Effector memory CD4-positive, alpha-beta T cell (primary cell): ENCODE measurements around the gene ACSF3.
"Not testable (repeated sequence)": the region's sequence is repeated elsewhere in the genome, so short reads cannot be mapped to it uniquely, and the experiment has no call there.

Source experiments
- DNase-seq, 3 donors: peaks; one replicate each; pipeline ENCODE4 v3.0.0-alpha.2; 2020
- H3K27ac ChIP-seq: 2 replicates; pipeline ENCODE4 v1.7.0; 2013; ENCODE audit warnings: mild to moderate bottlenecking, low read length, moderate library complexity; ENCODE audit not compliant: insufficient read depth, poor library complexity, severe bottlenecking
- H3K27me3 ChIP-seq: replicated peaks from 2 replicates; pipeline ENCODE4 v1.7.0; 2013; ENCODE audit warnings: mild to moderate bottlenecking, low read length; ENCODE audit not compliant: insufficient read depth, control insufficient read depth, poor library complexity, severe bottlenecking
- H3K36me3 ChIP-seq: 2 replicates; pipeline ENCODE4 v1.7.0; 2013; ENCODE audit warnings: mild to moderate bottlenecking, low read length, moderate library complexity; ENCODE audit not compliant: control insufficient read depth, insufficient read depth
- H3K4me1 ChIP-seq: 2 replicates; pipeline ENCODE4 v1.7.0; 2013; ENCODE audit warnings: low read length, mild to moderate bottlenecking; ENCODE audit not compliant: control insufficient read depth, insufficient read depth, poor library complexity, severe bottlenecking
- H3K4me3 ChIP-seq: 2 replicates; pipeline ENCODE4 v1.7.0; 2013; ENCODE audit warnings: low read length, low read depth, mild to moderate bottlenecking; ENCODE audit not compliant: insufficient read depth, poor library complexity, severe bottlenecking
- H3K9me3 ChIP-seq: 2 replicates; pipeline ENCODE4 v1.7.0; 2013; ENCODE audit warnings: mild to moderate bottlenecking, low read length, moderate library complexity; ENCODE audit not compliant: control insufficient read depth

ACSF3 gene

GRCh38 chr16:89073346-89074071 is 20.1 kb upstream of the ACSF3 start:
- H3K36me3 ChIP-seq = no peaks in the 10 kb centered on the region
- H3K4me3 ChIP-seq = no peak overlapping the region
- H3K4me1 ChIP-seq = no peaks in the 10 kb centered on the region
- H3K27me3 ChIP-seq = no peaks in the 10 kb centered on the region
- H3K9me3 ChIP-seq = no peaks in the 10 kb centered on the region
- no peak overlapping the region for H3K27ac ChIP-seq
- no peak for DNase-seq

- H3K36me3 ChIP-seq = not testable (repeated sequence)
Observed at GRCh38 chr16:89074072-89074674, 19.5 kb upstream of the ACSF3 start.

GRCh38 chr16:89074803-89075688 is 18.6 kb upstream of the ACSF3 start:
- no peaks in the 10 kb centered on the region for H3K36me3 ChIP-seq
- H3K9me3 ChIP-seq = no peaks in the 10 kb centered on the region
- no peak overlapping the region for H3K4me3 ChIP-seq
- no peak overlapping the region for H3K27ac ChIP-seq
- no peaks in the 10 kb centered on the region for H3K27me3 ChIP-seq
- no peaks in the 10 kb centered on the region for H3K4me1 ChIP-seq
- DNase-seq = no peak

More at GRCh38 chr16:89074072-89074674, 19.5 kb upstream of the ACSF3 start:
- DNase-seq, H3K4me3 ChIP-seq, H3K27ac ChIP-seq, H3K9me3 ChIP-seq, H3K4me1 ChIP-seq, H3K27me3 ChIP-seq: not testable (repeated sequence)

GRCh38 chr16:89076159-89076558 is 17.5 kb upstream of the ACSF3 start:
- H3K27ac ChIP-seq = no peak overlapping the region
- DNase-seq = no peak
- H3K4me1 ChIP-seq = no peaks in the 10 kb centered on the region
- H3K27me3 ChIP-seq = no peaks in the 10 kb centered on the region
- no peak overlapping the region for H3K4me3 ChIP-seq
- H3K36me3 ChIP-seq = no peaks in the 10 kb centered on the region
- H3K9me3 ChIP-seq = no peaks in the 10 kb centered on the region

GRCh38 chr16:89077076-89077475 is 16.6 kb upstream of the ACSF3 start:
- no peaks in the 10 kb centered on the region for H3K27me3 ChIP-seq
- H3K27ac ChIP-seq = no peak overlapping the region
- no peak for DNase-seq
- H3K36me3 ChIP-seq = no peaks in the 10 kb centered on the region
- no peaks in the 10 kb centered on the region for H3K9me3 ChIP-seq
- no peak overlapping the region for H3K4me3 ChIP-seq
- H3K4me1 ChIP-seq = no peaks in the 10 kb centered on the region

- no peak overlapping the region for H3K4me3 ChIP-seq
- DNase-seq = no peak
- H3K27me3 ChIP-seq = no peaks in the 10 kb centered on the region
- no peaks in the 10 kb centered on the region for H3K4me1 ChIP-seq
- H3K27ac ChIP-seq = no peak overlapping the region
- H3K9me3 ChIP-seq = no peaks in the 10 kb centered on the region
- H3K36me3 ChIP-seq = no peaks in the 10 kb centered on the region
Observed at GRCh38 chr16:89078172-89078571, 15.5 kb upstream of the ACSF3 start.

GRCh38 chr16:89079434-89079980 is 14.1 kb upstream of the ACSF3 start:
- no peak for DNase-seq
- Histone ChIP-seq H3K4me3 (no peak overlapping the region), H3K27ac (no peak overlapping the region), H3K36me3 (no peaks in the 10 kb centered on the region), H3K9me3 (no peaks in the 10 kb centered on the region), H3K27me3 (no peaks in the 10 kb centered on the region), H3K4me1 (no peaks in the 10 kb centered on the region)

GRCh38 chr16:89080196-89080853 is 13.3 kb upstream of the ACSF3 start:
- H3K27me3 ChIP-seq = no peaks in the 10 kb centered on the region
- no peaks in the 10 kb centered on the region for H3K9me3 ChIP-seq
- H3K36me3 ChIP-seq = no peaks in the 10 kb centered on the region
- H3K4me1 ChIP-seq = no peaks in the 10 kb centered on the region
- no peak overlapping the region for H3K4me3 ChIP-seq
- DNase-seq = no peak
- H3K27ac ChIP-seq = no peak overlapping the region

- no peaks in the 10 kb centered on the region for H3K27me3 ChIP-seq
Observed at GRCh38 chr16:89081556-89081955, 12.1 kb upstream of the ACSF3 start.

More at GRCh38 chr16:89081556-89081955, 12.1 kb upstream of the ACSF3 start:
- H3K36me3 ChIP-seq = no peaks in the 10 kb centered on the region
- no peak overlapping the region for H3K27ac ChIP-seq
- no peaks in the 10 kb centered on the region for H3K4me1 ChIP-seq
- no peak overlapping the region for H3K4me3 ChIP-seq
- no peak for DNase-seq
- H3K9me3 ChIP-seq = no peaks in the 10 kb centered on the region
